Stomach (tissue), 9 donors: ENCODE results near the gene PRDM2. TPM values are rescaled to one million over a fixed set of nuclear protein-coding genes. Genes with fewer than 3 reads are reported as not detected.

Source experiments
- DNase-seq, 2 donors: peaks; one replicate each; pipeline versions ENCODE4 v3.0.0 to v3.0.0-alpha.2; 2013 to 2019
- H3K27ac ChIP-seq, 5 donors: fragments of 200-600 bp in 4 of 5; sonication (generic) in 4 of 5; one replicate each; pipeline ENCODE4 v1.5.1; 2013 to 2019; ENCODE audit warnings: mild to moderate bottlenecking in 1 of 5, moderate library complexity in 1 of 5
- H3K27me3 ChIP-seq, 3 donors: fragments of 200-600 bp; sonication (generic); one replicate each; pipeline ENCODE4 v1.5.1; 2017 to 2019; ENCODE audit warnings: mixed run types in 1 of 3
- H3K36me3 ChIP-seq, 4 donors: fragments of 200-600 bp; sonication (generic); 1 replicate in 3 of 4; 2 replicates in 1 of 4; pipeline ENCODE4 v1.5.1; 2016 to 2019
- H3K4me1 ChIP-seq, 4 donors: fragments of 200-600 bp; sonication (generic); one replicate each; pipeline ENCODE4 v1.5.1; 2016 to 2019
- H3K4me3 ChIP-seq, 4 donors: fragments of 200-600 bp; sonication (generic) in 3 of 4; one replicate each; pipeline ENCODE4 v1.5.1; 2016 to 2019; ENCODE audit warnings: mild to moderate bottlenecking in 1 of 4
- H3K9me3 ChIP-seq, 4 donors: fragments of 200-600 bp; sonication (generic); one replicate each; pipeline ENCODE4 v1.5.1; 2016 to 2019
- CTCF ChIP-seq, 7 experiments: fragments of 450-650 bp in 4 of 7; fragments of 200-600 bp in 3 of 7; sonication (generic) in 3 of 7; IDR thresholded peaks; one replicate each; pipeline ENCODE4 v1.5.1; 2016 to 2019; ENCODE audit warnings: antibody characterized with exemption in 7 of 7, control low read depth in 2 of 7, mild to moderate bottlenecking in 1 of 7
- EP300 ChIP-seq: sonication (generic); formaldehyde crosslinking; IDR thresholded peaks from one replicate; pipeline ENCODE4 v1.6.1; 2017; ENCODE audit warnings: antibody characterized with exemption
- POLR2A ChIP-seq, 4 donors: fragments of 450-650 bp; IDR thresholded peaks; one replicate each; pipeline ENCODE4 v1.6.1; 2016; ENCODE audit warnings: antibody characterized with exemption in 4 of 4, control low read depth in 2 of 4, mild to moderate bottlenecking in 1 of 4, moderate library complexity in 1 of 4
- POLR2AphosphoS5 ChIP-seq, 3 donors: sonication (generic); formaldehyde crosslinking; IDR thresholded peaks; one replicate each; pipeline ENCODE4 v1.6.1; 2016; ENCODE audit warnings: antibody characterized with exemption in 3 of 3
- WGBS, 5 donors: extraction: QIAGEN DNeasy Blood & Tissue Kit in 3 of 5; methylation state at CpG; one replicate each; pipeline versions ENCODE4 v1.1.5 to v1.1.7; 2013 to 2018; 5-methylcytosine and 5-hydroxymethylcytosine counted together
- intact Hi-C: fragments of 100-400 bp; cut with DNase I; formaldehyde crosslinking; loops from one replicate; pipeline ENCODE4 v1.15.1; 2023; ENCODE audit warnings: low total_unique reads
- polyA plus RNA-seq, 3 donors: library from polyadenylated mRNA; stranded (reverse); fragments of 200-250 nt; gene quantifications; one replicate each; pipeline ENCODE4 v1.2.3, GENCODE V29; 2013
- total RNA-seq, 5 donors: library from RNA; depleted of rRNA; stranded (reverse); fragments of >200 nt; gene quantifications; one replicate each; pipeline versions ENCODE4 v1.1.0 to v1.2.3, GENCODE V29; 2014 to 2016
- donor health status: healthy with polysubstance abuse.
- donor health status: Bipolar disorder and iron deficiency.
- donor health status: healthy.

Gene PRDM2
- total and polyA plus RNA-seq, 8 donors, result 10.1 to 77.7 (median 24.8) TPM

- TF ChIP-seq EP300 (no peak), POLR2AphosphoS5 (IDR thresholded peaks at IDR 0.05) (no peak), POLR2A (IDR thresholded peaks at IDR 0.05) (no peak), CTCF (IDR thresholded peaks at IDR 0.05) (no peak)
- no peaks in the 10 kb centered on the region for H3K27me3 ChIP-seq
- no peak overlapping the region for H3K4me3 ChIP-seq
- no peak overlapping the region for H3K27ac ChIP-seq
- no peaks in the 10 kb centered on the region for H3K9me3 ChIP-seq
- DNase-seq, result no peak
- peaks cover 0 to 56% (median 44%) of the 10 kb centered on the region in 4 donors for H3K36me3 ChIP-seq
- intact Hi-C loops, result no loop called here
- 86 to 94% (median 87%) methylated on average over 11 of the region's 11 CpGs for WGBS, 5 donors
- peaks cover 0 to 6% (median 4%) of the 10 kb centered on the region in 4 donors for H3K4me1 ChIP-seq
Observed at GRCh38 chr1:13823936-13824335, 123.9 kb downstream of the PRDM2 start.

GRCh38 chr1:13824626-13825025, 124.6 kb downstream of the PRDM2 start:
- TF ChIP-seq POLR2A (IDR thresholded peaks at IDR 0.05), result no peak
- TF ChIP-seq CTCF (IDR thresholded peaks at IDR 0.05), result no peak
- TF ChIP-seq POLR2AphosphoS5 (IDR thresholded peaks at IDR 0.05), result no peak
- TF ChIP-seq EP300, result no peak

GRCh38 chr1:13825033-13825432, 125.0 kb downstream of the PRDM2 start:
- no peak for DNase-seq
- no peak overlapping the region for H3K4me3 ChIP-seq
- intact Hi-C loops, result no loop called here

More at GRCh38 chr1:13824626-13825025, 124.6 kb downstream of the PRDM2 start:
- Histone ChIP-seq H3K4me3 (no peak overlapping the region), H3K4me1 (peaks cover 0 to 11% (median 9%) of the 10 kb centered on the region in 4 donors), H3K27me3 (no peaks in the 10 kb centered on the region), H3K27ac (no peak overlapping the region), H3K9me3 (no peaks in the 10 kb centered on the region), H3K36me3 (peaks cover 0 to 51% (median 39%) of the 10 kb centered on the region in 4 donors)
- 89 to 95% (median 91%) methylated on average over 9 of the region's 9 CpGs for WGBS, 5 donors
- DNase-seq, result no peak
- intact Hi-C loops, result no loop called here

GRCh38 chr1:13826009-13826408, 126.0 kb downstream of the PRDM2 start:
- Histone ChIP-seq H3K4me1 (peaks cover 0 to 20% (median 9%) of the 10 kb centered on the region in 4 donors), H3K9me3 (no peaks in the 10 kb centered on the region), H3K4me3 (no peak overlapping the region), H3K27ac (no peak overlapping the region), H3K36me3 (peaks cover 0 to 42% (median 26%) of the 10 kb centered on the region in 4 donors), H3K27me3 (no peaks in the 10 kb centered on the region)
- DNase-seq, result no peak
- 83 to 95% (median 91%) methylated on average over 2 of the region's 2 CpGs for WGBS, 5 donors
- TF ChIP-seq CTCF (IDR thresholded peaks at IDR 0.05) (no peak), POLR2A (IDR thresholded peaks at IDR 0.05) (no peak), POLR2AphosphoS5 (IDR thresholded peaks at IDR 0.05) (no peak), EP300 (no peak)
- intact Hi-C loops, result no loop called here

More at GRCh38 chr1:13825033-13825432, 125.0 kb downstream of the PRDM2 start:
- H3K27ac ChIP-seq, result no peak overlapping the region
- TF ChIP-seq POLR2AphosphoS5 (IDR thresholded peaks at IDR 0.05) (no peak), POLR2A (IDR thresholded peaks at IDR 0.05) (no peak), CTCF (IDR thresholded peaks at IDR 0.05) (no peak), EP300 (no peak)
- peaks cover 0 to 11% (median 9%) of the 10 kb centered on the region in 4 donors for H3K4me1 ChIP-seq
- H3K36me3 ChIP-seq, result peaks cover 0 to 47% (median 35%) of the 10 kb centered on the region in 4 donors
- no peaks in the 10 kb centered on the region for H3K9me3 ChIP-seq
- no peaks in the 10 kb centered on the region for H3K27me3 ChIP-seq
- WGBS, 5 donors, result 68 to 87% (median 76%) methylated on average over 4 of the region's 4 CpGs
